Natural killer cell (primary cell): ENCODE measurements around the gene CASP9. TPM values are rescaled to one million over a fixed set of nuclear protein-coding genes. Genes with fewer than 3 reads are reported as not detected.
"Not testable (repeated sequence)": the region's sequence is repeated elsewhere in the genome, so short reads cannot be mapped to it uniquely, and the experiment has no call there.

Source experiments
- ATAC-seq, 3 donors: fragments of 150-1000 bp in 2 of 3; fragments of 200-7000 bp in 1 of 3; cut with Tn5 transposase; 1 replicate in 1 of 3; 2 replicates in 2 of 3; pipeline ENCODE4 v1.10.0; 2021; ENCODE audit warnings: mild to moderate bottlenecking in 2 of 3, moderate library complexity in 2 of 3
- DNase-seq, 2 donors: peaks; one replicate each; pipeline versions ENCODE4 v3.0.0 to v3.0.0-alpha.2; 2013 to 2021; ENCODE audit warnings: mixed read lengths in 1 of 2
- H3K27ac ChIP-seq: one replicate; pipeline ENCODE4 v1.5.1; 2013; ENCODE audit warnings: mild to moderate bottlenecking, low read length
- H3K27me3 ChIP-seq: one replicate; pipeline ENCODE4 v1.6.1; 2013; ENCODE audit warnings: low read length; ENCODE audit not compliant: control insufficient read depth, insufficient read depth
- H3K36me3 ChIP-seq: one replicate; pipeline ENCODE4 v1.6.1; 2013; ENCODE audit warnings: low read length; ENCODE audit not compliant: control insufficient read depth, insufficient read depth
- H3K4me1 ChIP-seq: one replicate; pipeline ENCODE4 v1.6.1; 2013; ENCODE audit warnings: low read length; ENCODE audit not compliant: control insufficient read depth, insufficient read depth
- H3K4me3 ChIP-seq: one replicate; pipeline ENCODE4 v1.5.1; 2013; ENCODE audit warnings: low read length
- H3K9me3 ChIP-seq: one replicate; pipeline ENCODE4 v1.6.1; 2013; ENCODE audit warnings: low read length; ENCODE audit not compliant: control insufficient read depth, insufficient read depth
- H3K27ac Mint-ChIP-seq, 2 donors: one replicate each; pipeline ENCODE4 v1.8.0; 2022; ENCODE audit warnings: mild to moderate bottlenecking in 2 of 2, mixed read lengths in 2 of 2, moderate library complexity in 1 of 2
- H3K27me3 Mint-ChIP-seq, 2 donors: one replicate each; pipeline ENCODE4 v1.8.0; 2022; ENCODE audit warnings: low read depth in 2 of 2, mixed read lengths in 2 of 2
- H3K36me3 Mint-ChIP-seq: one replicate; pipeline ENCODE4 v1.8.0; 2022; ENCODE audit warnings: mixed read lengths
- H3K4me1 Mint-ChIP-seq, 2 donors: one replicate each; pipeline ENCODE4 v1.8.0; 2022; ENCODE audit warnings: mixed read lengths in 2 of 2
- H3K4me3 Mint-ChIP-seq: one replicate; pipeline ENCODE4 v1.8.0; 2022; ENCODE audit warnings: mild to moderate bottlenecking, moderate library complexity, mixed read lengths
- H3K9me3 Mint-ChIP-seq, 2 donors: one replicate each; pipeline ENCODE4 v1.8.0; 2022; ENCODE audit warnings: mixed read lengths in 2 of 2
- CTCF ChIP-seq: fragments of 200-600 bp; IDR thresholded peaks from one replicate; pipeline ENCODE4 v1.8.0; 2022; ENCODE audit warnings: antibody characterized with exemption
- WGBS: methylation state at CpG from one replicate; pipeline ENCODE4 v1.1.7; 2013; ENCODE audit warnings: missing lambda C conversion rate; ENCODE audit not compliant: insufficient coverage; 5-methylcytosine and 5-hydroxymethylcytosine counted together
- intact Hi-C: fragments of 100-400 bp; cut with micrococcal nuclease; formaldehyde crosslinking; loops from one replicate; pipeline ENCODE4 v1.14.2; 2022
- total RNA-seq, 4 donors: library from RNA; stranded (reverse); fragments of 120-200 nt in 1 of 4; gene quantifications; one replicate each; pipeline versions ENCODE4 v1.2.3 to v1.2.4, GENCODE V29; 2013 to 2022

Gene CASP9
- total RNA-seq, 3 donors from 2014 or later (not counting 1 experiment from before 2014, with no cell fraction given): 13.4 to 20.5 (median 13.5) TPM

GRCh38 chr1:15488371-15488770 lies 35.6 kb downstream of the CASP9 start:
- H3K27ac ChIP-seq: no peak overlapping the region
- no peak for TF ChIP-seq CTCF
- no peaks in the 10 kb centered on the region for H3K9me3 ChIP-seq
- no peak overlapping the region for H3K4me3 ChIP-seq
- H3K27me3 Mint-ChIP-seq: no peaks in the 10 kb centered on the region
- H3K27me3 ChIP-seq: no peaks in the 10 kb centered on the region
- intact Hi-C loops: no loop called here
- ATAC-seq (no peak), DNase-seq (no peak)
- H3K36me3 Mint-ChIP-seq: no peaks in the 10 kb centered on the region
- H3K27ac Mint-ChIP-seq: no peak overlapping the region
- H3K36me3 ChIP-seq: peaks cover 15% of the 10 kb centered on the region
- H3K4me3 Mint-ChIP-seq: no peak overlapping the region
- H3K9me3 Mint-ChIP-seq: no peaks in the 10 kb centered on the region
- 95% methylated on average over 3 of the region's 3 CpGs for WGBS
- no peaks in the 10 kb centered on the region for H3K4me1 ChIP-seq
- H3K4me1 Mint-ChIP-seq: no peaks in the 10 kb centered on the region

GRCh38 chr1:15486844-15487610 lies 37.0 kb downstream of the CASP9 start:
- H3K4me1 ChIP-seq, DNase-seq, H3K27ac Mint-ChIP-seq, H3K27me3 ChIP-seq, H3K4me1 Mint-ChIP-seq, H3K36me3 Mint-ChIP-seq, ATAC-seq, H3K27ac ChIP-seq, H3K36me3 ChIP-seq, H3K4me3 ChIP-seq, H3K4me3 Mint-ChIP-seq, H3K9me3 Mint-ChIP-seq, intact Hi-C loops, H3K27me3 Mint-ChIP-seq, H3K9me3 ChIP-seq: not testable (repeated sequence)
- WGBS: 96% methylated on average over 15 of the region's 17 CpGs

- no peaks in the 10 kb centered on the region for H3K9me3 ChIP-seq
- ATAC-seq (no peak), DNase-seq (no peak)
- 88% methylated on average over 6 of the region's 6 CpGs for WGBS
- no peaks in the 10 kb centered on the region for H3K4me1 Mint-ChIP-seq
- no peak overlapping the region for H3K4me3 ChIP-seq
- H3K27me3 Mint-ChIP-seq: no peaks in the 10 kb centered on the region
- no peaks in the 10 kb centered on the region for H3K27me3 ChIP-seq
- TF ChIP-seq CTCF: no peak
- intact Hi-C loops: no loop called here
- H3K27ac Mint-ChIP-seq: no peak overlapping the region
- no peaks in the 10 kb centered on the region for H3K9me3 Mint-ChIP-seq
- H3K27ac ChIP-seq: no peak overlapping the region
- no peaks in the 10 kb centered on the region for H3K4me1 ChIP-seq
- no peaks in the 10 kb centered on the region for H3K36me3 ChIP-seq
- no peak overlapping the region for H3K4me3 Mint-ChIP-seq
- H3K36me3 Mint-ChIP-seq: no peaks in the 10 kb centered on the region
Measured at GRCh38 chr1:15485636-15486035, 38.4 kb downstream of the CASP9 start.

- H3K4me1 Mint-ChIP-seq, H3K27ac ChIP-seq, ATAC-seq, H3K36me3 Mint-ChIP-seq, H3K27me3 ChIP-seq, DNase-seq, H3K27me3 Mint-ChIP-seq, H3K4me3 ChIP-seq, H3K36me3 ChIP-seq, H3K27ac Mint-ChIP-seq, intact Hi-C loops, H3K4me3 Mint-ChIP-seq, H3K4me1 ChIP-seq, H3K9me3 ChIP-seq, H3K9me3 Mint-ChIP-seq: not testable (repeated sequence)
- WGBS: 79% methylated on average over 4 of the region's 6 CpGs
Measured at GRCh38 chr1:15484443-15484842, 39.6 kb downstream of the CASP9 start.
